ENCODE results near the gene RNF144B.
"Not testable (repeated sequence)": the region's sequence is repeated elsewhere in the genome, so short reads cannot be mapped to it uniquely, and the experiment has no call there.

Gene RNF144B

GRCh38 chr6:18445228-18445627 lies 58.1 kb downstream of the RNF144B start:
- no peak for DNase-seq (ENCODE audit: low spot score)

GRCh38 chr6:18446771-18447170 lies 59.6 kb downstream of the RNF144B start:
- DNase-seq (ENCODE audit: low spot score) = no peak

GRCh38 chr6:18447552-18447951 lies 60.4 kb downstream of the RNF144B start:
- DNase-seq (ENCODE audit: low spot score) = no peak

GRCh38 chr6:18451756-18452155 lies 64.6 kb downstream of the RNF144B start:
- DNase-seq (ENCODE audit: low spot score) = no peak

DNA sequence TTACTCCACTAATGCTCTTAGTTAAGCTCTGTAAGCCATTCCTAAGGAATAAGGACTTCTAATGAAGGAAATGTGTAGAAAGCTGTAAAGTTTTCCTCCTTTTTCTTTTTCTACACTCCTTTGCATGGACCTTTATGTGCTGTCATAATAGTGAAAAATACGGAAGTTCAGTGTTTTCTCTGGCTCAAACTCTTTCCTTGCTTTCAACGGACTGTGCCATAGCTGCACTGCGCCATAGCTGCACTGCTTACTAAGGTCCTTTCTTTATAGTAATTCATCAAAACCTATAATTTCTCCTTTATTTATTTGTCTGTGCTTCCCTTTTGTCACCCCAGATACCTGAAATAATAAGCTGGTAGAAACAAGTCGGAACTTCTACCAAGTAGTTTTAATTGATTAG lies 67.3 kb downstream of the RNF144B start:
- no peak for DNase-seq (ENCODE audit: low spot score)

- no peak for DNase-seq (ENCODE audit: low spot score)
These were observed 70.1 kb downstream of the RNF144B start for GRCh38 chr6:18457065-18457737.

DNA sequence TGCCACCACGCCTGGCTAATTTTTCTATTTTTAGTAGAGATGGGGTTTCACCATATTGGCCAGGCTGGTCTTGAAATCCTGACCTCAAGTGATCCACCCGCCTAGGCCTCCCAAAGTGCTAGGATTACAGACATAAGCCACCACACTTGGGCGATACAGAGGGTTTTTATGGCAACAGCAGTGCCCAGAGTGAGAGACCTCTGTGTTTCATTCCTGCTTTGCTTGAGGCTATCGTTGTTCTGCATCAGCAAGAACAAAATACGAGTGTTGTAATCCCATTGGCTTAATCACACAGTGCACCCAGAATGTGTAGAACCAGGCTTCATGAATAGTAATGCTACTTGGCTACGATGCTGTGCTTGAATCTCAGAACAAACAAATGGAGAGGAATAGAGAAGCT lies 70.9 kb downstream of the RNF144B start:
- not testable (repeated sequence) for DNase-seq (ENCODE audit: low spot score)

- DNase-seq (ENCODE audit: low spot score) = no peak
These were observed 76.3 kb downstream of the RNF144B start for GRCh38 chr6:18463429-18463828.

DNA sequence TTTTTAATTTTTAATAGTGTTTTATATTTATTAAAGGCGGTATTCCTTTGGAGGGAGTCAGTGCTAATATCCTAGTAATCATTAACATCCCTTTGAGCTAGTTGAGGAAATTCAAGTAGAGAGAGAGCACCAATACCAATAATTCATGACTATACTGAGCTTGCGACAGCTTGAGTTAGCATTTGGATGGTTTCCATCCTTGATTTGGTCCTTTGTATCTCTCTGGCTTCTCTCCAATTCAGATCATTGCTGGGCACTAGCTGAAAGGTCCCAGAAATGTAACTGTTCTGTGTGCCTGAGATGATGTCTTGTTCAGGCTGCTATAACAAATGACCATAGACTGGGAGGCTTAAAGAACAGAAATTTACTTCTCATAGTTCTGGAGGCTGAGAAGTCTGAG lies 77.0 kb downstream of the RNF144B start:
- no peak for DNase-seq (ENCODE audit: low spot score)

- no peak for DNase-seq (ENCODE audit: low spot score)
These were observed 78.4 kb downstream of the RNF144B start for GRCh38 chr6:18465410-18466154.

DNA sequence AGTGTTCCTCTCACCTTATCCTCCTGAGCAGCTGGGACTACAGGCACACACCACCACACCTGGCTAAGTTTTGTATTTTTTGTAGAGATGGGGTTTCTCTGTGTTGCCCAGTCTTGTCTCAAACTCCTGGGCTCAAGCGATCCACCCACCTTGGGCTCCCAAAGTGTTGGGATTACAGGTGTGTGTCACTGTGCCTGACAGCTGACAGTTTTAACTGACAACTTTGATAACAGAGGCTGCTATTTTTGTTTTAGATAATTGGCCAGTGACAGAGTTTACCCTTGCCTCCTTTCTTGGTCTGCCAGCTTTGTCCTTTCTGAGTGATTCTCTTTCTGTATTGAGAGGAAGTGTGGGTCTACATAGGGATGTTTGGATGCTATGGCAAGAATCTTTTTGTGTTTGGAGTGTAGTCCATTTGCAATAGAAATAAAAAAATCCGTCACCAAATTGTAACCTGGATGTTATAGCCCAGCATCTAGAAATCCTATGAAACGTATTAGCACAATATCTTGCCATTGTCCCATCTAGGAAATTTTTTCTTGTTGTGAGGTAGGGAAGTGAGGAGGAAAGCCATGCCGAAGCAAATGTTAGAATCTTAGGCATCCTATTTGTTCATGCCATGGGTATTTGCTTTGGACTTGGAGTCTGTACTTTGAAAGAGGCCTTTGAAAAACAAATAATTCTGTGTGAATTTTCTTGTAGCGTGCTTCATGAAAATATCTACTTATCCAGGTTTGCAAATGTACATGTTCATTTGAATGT lies 80.8 kb downstream of the RNF144B start:
- DNase-seq (ENCODE audit: low spot score) = no peak

DNA sequence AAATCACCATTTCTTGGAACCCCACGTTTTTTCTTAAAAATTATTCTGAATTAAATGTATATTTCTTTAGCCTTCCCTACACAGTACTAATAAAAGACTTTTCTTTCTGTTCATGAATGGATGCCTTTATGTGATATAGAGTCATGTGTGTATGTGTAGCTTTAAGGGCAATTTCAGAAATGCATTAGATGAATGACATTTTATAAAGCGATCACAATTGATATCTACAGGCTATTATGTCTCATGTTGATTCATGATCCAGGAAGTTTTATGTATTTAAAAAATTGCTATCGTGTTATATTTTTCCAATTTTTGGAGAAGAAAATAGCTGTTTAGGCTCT lies 81.3 kb downstream of the RNF144B start:
- no peak for DNase-seq (ENCODE audit: low spot score)

DNA sequence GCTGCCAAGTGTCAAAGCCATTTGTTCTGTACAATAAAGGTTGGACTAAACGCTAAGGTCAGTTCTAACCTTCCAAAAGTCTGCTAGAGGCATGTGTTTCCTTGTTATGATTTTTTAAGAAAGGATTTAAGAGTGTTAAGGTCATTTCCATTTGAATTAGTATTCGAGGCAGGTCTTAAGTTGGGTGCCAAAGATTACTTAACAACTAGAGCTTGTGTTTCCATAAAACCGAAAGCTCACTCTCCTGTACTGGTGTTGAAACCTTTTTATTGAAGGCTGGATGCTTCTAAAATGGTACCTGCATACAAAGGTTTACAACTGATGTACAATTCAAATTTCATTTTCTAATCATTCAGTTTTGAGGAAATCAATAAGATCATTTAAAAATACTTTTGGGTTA lies 82.4 kb downstream of the RNF144B start:
- no peak for DNase-seq (ENCODE audit: low spot score)

DNA sequence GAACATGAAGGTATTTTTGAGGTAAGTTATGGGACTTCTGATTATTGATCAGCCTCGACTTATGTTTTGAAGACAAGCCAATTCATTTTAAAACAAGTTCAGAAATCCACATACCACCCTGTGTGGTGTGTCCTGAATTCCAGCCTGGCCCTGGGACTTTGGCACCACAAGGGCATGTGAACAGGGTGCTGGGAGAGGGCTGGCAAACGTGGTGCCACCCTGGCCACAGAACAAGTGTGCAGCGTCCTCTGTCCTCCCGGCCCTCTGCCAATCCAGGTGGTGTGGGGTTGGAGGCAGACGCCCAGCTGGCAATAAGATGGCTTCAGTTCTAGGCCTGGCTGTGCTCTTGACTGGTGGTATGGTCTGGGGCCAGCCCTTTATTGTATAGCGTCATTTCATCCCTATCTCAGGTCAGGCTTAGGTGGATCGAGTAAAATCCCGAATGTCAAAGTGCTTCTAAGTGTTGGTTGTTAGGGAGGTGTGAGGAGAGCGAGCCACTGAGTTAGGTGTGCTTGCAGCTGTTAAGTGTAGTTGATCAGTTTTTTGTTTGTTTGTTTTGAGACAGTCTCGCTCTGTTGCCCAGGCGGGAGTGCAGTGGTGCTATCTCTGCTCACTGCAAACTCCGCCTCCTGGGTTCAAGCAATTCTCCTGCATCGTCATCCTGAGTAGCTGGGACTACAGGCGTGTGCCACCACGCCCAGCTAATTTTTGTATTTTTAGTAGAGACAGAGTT lies 84.2 kb downstream of the RNF144B start:
- DNase-seq (ENCODE audit: low spot score) = no peak

GRCh38 chr6:18472941-18473340 lies 85.8 kb downstream of the RNF144B start:
- DNase-seq (ENCODE audit: low spot score) = no peak

DNA sequence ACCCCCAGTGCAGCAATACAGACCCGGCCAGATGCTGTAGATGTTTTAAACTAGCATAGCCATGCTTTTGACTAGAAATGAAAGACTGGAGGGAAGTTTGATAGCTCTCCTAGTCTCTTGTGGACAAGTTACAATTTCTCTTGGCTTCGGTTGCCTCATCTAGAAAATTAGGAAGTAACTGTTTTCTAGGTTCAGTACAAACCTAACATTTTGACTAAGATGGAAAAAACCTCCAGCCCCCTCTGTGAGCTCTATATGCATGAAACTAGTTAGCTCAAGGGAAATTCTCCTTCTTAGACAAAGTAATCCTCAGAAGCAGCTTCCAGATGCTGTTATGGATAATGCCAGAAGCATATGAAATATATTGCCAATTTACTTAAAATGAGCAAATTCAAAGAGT lies 86.6 kb downstream of the RNF144B start:
- DNase-seq (ENCODE audit: low spot score) = no peak

DNA sequence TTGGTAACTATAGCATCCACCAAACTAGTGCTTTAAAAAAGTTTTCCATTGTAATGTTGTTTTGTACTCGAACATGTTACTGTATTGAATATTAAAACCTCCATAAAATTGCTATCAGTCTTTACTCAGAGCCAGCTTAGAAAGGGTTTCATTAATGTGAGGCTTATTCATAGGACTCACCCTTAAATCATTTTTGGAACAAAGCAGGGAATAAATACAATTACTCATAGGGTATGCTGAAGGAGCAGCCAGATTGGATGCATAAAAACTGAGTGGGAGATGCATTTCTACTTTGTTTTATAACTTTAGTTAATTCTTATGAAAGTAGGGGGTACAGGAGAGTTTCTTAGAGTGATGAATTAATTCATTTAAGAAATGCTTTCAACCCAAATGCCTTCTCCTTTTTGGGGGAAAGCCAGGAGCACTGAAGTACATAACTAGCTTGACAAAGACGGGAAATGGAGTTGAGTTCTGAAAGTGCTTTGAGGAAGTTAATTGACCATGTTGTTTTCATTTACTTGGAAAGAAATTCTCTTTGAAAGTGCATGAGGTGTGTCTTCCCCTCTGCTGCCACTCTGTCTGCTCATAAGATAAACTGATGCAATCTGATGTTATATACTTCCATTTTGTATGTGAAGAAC lies 90.3 kb downstream of the RNF144B start:
- DNase-seq (ENCODE audit: low spot score) = peak; percentile 47

- no peak for DNase-seq (ENCODE audit: low spot score)
These were observed 91.5 kb downstream of the RNF144B start for GRCh38 chr6:18478610-18479009.

- DNase-seq (ENCODE audit: low spot score) = no peak
These were observed 94.7 kb downstream of the RNF144B start for GRCh38 chr6:18481870-18482269.

DNA sequence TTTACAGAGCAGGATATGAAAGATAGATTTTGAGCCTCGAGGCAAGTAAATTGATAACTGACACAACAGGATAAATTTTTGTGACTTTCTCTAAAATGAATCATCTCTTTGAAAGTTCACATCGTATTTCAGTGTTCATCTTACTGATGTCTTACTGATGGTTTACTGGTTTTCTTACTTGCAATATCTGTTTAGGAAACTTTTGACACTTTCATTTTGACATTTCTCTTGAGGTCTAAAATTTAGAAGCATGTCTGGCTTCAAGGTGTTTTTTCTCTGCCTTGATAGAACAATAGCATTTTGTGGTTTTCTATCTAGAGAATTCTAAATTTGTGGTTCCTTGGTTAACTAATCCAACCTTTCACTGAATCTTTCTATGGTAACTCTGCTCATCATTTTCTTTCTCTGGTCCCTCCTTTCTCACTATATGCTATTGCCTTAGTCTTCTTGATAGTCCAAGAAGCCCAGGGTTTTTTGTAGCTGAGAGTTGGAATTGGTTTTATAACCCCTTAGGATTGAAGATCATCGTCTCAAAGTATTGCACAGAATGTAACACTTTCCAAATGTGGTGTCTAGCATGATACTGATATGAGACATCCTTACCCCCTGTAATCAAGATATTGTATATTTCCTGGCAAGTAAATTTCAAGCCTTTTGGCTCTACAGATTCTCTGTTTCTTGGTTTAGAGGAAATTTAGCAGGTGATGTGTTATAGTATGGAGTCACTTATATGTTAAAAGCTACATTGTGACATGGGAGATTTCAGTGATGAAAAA lies 98.7 kb downstream of the RNF144B start:
- DNase-seq (ENCODE audit: low spot score) = no peak

- DNase-seq (ENCODE audit: low spot score) = no peak
These were observed 100.9 kb downstream of the RNF144B start for GRCh38 chr6:18488004-18488403.

Measured in AG20443 (cell line).